AG08396 (cell line): Measurements from ENCODE around the gene ZDHHC11B.
"Not testable (repeated sequence)": the region's sequence is repeated elsewhere in the genome, so short reads cannot be mapped to it uniquely, and the experiment has no call there.

ENCODE experiments used
- DNase-seq: peaks from one replicate; pipeline ENCODE4 v3.0.0; 2012; ENCODE audit warnings: low spot score, mixed read lengths

ZDHHC11B gene

GRCh38 chr5:685262-686171, 99.0 kb downstream of the ZDHHC11B start:
- no peak for DNase-seq

DNA sequence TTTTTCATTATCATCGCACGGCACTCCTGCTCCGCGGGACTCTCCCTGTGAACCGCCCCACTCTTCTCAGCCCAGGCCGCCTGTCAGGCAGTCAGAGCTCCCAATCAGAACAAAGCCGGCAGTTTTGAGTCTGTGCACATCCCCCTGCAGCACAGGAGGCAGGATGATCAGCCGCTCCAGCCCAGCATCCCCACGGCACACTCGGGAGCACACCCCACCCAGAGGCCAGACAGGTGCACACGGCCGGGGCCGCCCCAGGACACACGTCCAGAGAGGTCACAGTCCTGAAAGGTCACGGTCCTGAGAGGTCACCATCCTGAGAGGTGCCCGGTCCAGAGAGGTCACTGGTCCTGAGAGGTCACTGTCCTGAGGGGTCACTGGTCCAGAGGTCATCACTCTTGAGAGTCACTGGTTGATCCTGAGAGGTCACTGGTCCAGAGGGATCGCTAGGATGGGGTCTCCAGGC, 99.7 kb downstream of the ZDHHC11B start:
- no peak for DNase-seq

DNA sequence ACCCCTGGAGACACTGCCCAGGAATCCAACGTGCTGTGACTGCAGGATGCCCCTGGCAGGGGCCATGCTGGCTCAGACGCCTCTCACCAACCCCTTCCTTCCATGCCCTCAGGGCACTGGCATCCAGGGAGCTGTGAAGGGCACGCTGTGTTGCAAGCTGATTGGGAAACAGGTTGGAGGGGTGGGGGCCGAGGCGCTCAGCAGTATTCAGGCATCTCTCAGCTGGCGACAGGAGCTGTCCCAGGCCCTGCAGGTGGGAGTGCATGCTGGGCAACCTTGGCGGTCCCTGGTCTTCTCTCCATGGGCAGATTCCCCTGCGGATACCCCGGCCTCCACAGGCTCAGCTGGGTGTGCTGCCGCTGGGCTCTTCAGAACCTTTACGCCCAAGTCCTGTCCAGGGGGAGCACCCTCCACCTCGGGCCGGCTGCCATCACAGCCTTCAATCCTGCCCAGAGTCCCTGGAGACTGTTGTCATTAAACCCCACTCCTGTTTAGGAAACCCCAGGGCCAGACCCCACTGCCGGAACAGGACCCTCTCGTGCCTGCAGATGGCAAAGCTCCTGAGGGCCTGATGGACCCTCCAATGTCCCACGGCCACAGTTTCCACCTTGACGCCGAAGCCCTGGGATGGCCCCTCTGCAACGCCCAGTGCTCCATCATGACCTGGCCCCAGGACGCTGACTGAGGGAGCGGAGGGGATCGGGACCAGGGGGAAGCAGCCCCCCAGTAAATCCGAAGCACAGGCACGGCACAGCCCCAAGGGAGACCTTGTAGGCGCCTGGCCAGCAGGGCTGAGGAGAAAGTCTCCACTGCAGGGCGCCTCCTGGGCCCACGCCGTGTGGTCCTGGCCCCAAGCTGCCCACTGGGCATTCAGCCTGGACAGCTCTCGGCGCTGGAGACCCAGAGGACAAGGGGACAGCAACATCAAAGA, 100.7 kb downstream of the ZDHHC11B start:
- no peak for DNase-seq

DNA sequence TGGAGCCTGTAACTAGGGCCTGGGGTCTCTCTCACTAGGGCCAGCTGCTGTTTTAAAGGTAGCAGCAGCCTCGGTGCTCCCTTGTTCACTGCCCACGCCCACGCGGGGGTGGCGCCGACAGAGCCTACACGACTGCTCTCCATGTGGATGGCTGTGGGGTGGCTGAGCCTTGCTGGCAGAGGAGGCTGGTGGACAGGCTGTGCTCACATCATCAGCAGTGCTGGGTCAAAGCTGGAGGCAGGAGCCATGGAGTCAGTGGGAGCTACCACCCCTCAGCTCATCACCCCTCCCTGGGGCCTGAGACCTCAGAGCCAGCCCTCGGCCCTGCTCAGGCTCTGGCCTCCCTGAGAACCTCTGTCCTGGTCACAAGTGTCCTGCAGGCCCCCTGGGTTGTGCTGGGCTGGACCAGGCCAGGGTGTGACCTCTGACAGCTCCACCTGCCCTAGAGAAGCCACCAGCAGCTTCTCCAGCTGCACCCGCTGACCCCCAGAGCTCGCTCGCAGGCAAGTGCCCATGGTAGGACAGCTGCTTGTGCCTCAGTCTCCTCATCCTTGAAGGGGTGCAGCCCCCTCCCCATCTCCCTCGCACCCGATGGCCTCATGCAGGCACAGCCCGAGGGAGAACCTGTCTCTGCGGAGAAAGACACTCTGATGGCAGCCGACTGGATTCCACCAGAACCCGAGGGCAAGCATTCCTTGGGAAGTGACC, 101.7 kb downstream of the ZDHHC11B start:
- not testable (repeated sequence) for DNase-seq

- not testable (repeated sequence) for DNase-seq
Observed at GRCh38 chr5:682216-682615, 102.3 kb downstream of the ZDHHC11B start.

DNA sequence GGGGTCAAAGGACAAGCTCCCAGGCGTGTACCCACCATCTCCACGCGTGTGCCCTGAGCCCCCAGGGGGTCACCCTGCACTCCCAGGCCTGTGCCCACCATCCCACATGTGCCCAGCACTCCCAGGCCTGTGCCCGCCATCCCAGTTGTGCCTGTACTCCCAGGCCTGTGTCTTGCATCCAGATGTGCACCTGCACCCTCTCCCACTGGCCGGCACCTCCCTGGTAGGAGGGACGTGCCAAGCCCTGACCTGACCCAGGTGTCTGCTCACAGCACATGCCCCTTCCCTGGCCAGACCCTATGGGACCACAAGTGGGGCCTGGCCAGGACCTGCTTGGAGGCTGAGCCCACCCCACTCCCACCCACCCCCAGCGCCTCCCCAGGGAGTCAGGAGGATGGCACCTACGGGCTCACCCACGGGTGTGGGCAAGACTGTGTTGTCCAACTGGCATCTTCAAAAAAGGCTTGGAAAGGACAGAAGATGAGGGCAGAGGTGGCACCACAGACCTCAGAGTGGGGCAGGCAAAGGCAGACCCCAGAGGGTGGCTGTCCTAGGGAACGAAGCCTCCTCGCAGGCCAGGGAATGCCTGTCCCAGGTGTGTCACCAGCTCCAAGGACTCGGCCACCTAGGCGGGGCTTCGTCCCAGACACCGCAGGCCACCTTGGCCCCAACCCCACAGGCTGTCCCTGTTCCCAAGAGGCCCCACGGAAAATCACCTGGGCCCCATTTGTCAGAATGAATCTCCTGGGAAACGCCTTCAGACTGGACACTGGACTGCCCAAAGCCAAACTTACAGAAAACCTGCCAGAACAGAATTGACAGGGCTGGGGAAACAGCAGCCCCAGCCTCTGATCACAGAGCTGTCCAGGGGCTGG, 103.0 kb downstream of the ZDHHC11B start:
- not testable (repeated sequence) for DNase-seq

DNA sequence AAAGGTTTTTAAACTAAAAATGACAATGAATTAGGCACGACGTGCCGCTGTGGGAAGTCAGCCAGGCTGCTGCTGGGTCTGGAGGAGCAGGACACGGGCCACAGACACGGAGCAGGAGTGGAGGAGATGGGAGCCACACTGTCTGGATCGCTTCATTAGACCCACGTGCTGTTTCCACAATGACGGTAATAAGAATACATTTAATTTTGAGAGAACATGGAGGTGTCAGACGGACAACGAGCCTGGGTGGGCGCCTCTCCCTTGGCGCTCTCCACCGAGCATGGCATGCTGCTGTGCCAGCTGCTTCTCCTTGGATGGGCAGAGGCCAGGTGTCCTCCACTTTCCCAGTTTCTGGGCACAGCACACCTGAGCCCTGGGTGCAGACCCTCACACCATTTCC, 103.7 kb downstream of the ZDHHC11B start:
- not testable (repeated sequence) for DNase-seq

GRCh38 chr5:680118-680795, 104.3 kb downstream of the ZDHHC11B start:
- not testable (repeated sequence) for DNase-seq

DNA sequence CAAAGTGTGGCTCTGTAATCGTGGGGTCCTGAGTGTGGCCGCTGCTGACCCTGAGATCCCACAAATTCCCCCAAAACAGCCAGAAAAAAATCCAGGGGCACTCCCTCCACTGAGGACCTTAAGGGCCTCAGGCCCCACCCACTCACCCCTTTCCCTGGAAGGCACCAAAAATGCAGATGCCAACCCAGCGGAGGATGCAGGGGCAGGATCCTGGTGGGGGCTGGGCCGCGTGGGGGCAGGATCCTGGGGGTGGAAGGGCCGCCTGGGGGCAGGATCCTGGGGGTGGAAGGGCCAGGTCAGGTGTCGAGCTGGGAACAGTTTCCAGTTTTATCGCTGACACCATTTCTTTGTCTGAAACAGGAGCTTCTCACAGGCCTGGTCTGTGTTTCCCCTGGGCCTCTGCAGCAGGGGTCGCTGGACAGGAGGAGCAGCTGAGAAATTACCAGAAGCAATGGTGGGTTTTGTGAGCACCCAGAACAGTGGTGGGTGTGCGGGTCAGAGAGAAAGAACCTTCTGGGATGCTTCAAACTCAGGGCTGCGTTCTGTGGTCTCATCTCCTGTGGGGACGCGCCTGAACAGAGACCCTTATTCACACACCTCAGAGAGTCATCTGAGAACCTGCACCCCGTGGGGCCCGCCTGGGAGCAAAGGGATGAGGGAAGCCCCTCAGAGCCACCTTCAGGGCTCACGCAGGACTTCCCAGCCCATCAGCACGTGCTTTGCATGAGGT, 105.2 kb downstream of the ZDHHC11B start:
- DNase-seq = not testable (repeated sequence)

DNA sequence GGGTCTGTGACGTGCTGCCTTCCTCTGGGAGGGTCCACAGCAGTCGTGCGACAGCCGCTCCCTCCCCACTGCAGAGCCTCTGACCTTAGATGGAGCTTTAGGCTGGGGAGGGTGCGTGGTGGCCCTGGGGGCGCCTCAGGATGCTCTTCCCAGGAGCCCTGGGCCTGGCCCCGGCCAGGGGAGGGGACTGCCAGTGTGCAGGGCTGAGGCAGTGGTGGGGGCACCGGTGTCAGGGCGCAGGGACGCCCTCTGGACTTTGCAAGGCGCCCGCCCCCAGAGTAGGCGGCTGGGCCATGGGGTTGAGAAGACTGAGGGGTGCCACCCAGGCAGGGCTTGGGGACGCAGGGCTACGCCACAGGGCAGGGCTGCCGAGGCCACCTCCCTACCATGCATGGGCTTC, 106.0 kb downstream of the ZDHHC11B start:
- DNase-seq = not testable (repeated sequence)

DNA sequence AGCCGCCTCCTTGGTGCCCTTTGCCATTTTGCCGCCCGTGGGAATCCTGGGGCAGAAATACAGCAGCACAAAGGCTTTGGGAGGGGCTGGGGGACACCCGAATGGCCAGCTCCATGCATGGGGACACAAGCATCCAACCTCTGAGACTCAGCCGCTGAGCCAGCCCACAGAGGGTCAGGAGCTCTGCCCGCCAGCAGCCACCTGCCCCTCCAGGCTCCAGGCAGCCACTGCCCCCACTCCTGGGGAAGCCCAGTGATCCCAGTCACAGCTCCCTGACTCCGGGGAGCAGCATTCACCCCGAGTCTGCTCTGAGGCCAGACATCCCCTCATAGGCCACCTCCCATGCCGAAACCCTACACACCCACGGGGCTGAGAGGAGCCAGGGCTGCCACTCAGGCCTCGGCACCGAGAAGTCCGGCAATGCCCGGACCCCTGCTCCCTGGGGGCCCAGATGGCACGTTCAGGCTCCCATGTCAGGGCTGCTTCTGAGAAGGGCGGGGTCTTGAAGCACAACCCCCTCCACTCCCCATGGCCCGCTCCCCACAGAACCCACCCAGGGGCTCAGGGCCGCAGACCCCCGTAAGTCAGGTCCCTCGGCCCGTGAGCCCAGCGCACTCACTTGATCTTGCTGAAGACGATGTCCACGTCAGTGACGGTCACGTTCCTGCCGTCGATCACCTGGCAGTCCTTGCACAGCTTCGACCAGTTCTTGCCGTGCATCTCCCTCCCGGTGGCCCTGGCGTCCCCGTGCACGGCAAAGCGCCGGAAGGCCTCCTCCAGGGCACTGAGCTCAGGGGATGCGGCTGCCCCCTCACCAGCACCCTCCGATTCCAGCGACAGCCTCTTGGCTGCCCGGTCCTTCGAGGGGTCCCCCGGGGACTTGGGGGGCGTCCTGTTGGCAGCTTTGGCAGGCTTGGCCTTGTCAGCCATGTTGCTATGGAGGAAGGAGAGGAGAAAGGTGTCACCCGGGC, 107.1 kb downstream of the ZDHHC11B start:
- no peak for DNase-seq

DNA sequence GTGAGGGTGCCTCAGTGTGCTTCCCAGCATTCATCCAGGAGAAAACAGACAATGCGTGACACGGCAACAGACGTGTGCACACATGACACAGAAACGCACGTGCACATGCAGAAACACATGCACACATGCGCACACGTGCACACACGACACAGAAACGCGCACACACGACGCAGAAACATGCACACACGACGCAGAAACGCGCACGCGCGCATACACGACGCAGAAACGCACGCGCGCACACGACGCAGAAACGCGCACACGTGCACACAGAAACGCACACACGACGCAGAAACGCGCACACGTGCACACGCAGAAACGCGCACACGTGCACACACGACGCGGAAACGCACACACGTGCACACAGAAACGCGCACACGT, 107.8 kb downstream of the ZDHHC11B start:
- DNase-seq = no peak

DNA sequence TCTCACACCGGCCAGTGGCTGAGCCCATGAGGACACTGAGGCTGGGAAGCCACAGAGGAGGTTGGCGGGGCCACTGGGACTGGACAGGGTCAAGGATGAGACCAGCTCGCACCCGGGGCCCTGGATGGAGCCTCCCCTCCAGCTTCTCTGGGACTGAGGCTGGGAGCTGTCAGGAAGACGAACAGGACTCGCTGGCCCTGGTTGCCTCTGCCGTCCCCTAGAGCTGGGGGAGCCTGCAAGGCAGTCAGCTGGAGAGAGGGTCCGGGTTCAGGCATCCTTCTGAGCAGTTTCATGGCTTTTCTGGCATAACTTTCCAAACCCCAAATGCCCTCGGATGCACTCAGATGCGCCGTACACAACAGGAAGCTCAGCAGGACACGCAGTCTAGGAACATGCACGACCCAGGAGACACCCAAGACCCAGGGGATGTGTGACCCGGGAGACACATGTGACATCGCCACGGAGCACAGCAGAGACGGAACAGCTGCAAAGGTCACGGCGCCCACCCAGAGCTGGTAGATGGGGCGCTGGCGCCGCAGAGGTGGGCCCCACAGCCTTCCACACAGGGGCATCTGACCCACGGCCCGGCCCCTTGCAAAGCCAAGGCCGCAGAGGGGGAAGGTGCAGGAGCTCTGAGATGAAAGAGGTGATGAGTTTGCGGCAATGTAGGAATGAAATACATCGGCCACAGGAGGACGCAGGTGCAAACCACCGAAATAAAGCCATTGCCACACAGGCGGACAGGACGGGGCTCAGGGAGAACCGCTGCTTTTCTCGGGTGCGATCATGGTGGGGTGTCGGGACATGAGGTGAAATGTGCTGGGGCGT, 108.4 kb downstream of the ZDHHC11B start:
- no peak for DNase-seq

- no peak for DNase-seq
Observed at GRCh38 chr5:675111-675870, 109.2 kb downstream of the ZDHHC11B start.

DNA sequence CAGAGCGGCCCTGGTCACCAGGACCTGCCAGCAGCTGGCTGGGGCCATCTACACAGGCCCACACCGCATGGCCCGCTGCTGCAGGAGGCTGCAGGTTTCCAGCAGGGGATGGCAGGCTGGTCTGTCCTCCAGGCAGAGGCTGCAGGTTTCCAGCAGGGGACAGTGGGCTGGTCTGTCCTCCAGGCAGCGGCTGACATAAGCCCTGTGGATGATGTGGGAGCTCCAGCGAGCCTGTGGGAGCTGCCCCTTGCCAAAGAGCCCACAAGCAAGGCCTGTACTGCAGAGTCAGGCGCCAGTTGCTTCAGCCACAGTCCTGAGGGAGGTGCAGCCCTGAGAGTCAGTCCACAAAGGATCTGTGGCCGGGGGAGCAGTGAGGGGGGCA, 109.9 kb downstream of the ZDHHC11B start:
- DNase-seq = no peak

DNA sequence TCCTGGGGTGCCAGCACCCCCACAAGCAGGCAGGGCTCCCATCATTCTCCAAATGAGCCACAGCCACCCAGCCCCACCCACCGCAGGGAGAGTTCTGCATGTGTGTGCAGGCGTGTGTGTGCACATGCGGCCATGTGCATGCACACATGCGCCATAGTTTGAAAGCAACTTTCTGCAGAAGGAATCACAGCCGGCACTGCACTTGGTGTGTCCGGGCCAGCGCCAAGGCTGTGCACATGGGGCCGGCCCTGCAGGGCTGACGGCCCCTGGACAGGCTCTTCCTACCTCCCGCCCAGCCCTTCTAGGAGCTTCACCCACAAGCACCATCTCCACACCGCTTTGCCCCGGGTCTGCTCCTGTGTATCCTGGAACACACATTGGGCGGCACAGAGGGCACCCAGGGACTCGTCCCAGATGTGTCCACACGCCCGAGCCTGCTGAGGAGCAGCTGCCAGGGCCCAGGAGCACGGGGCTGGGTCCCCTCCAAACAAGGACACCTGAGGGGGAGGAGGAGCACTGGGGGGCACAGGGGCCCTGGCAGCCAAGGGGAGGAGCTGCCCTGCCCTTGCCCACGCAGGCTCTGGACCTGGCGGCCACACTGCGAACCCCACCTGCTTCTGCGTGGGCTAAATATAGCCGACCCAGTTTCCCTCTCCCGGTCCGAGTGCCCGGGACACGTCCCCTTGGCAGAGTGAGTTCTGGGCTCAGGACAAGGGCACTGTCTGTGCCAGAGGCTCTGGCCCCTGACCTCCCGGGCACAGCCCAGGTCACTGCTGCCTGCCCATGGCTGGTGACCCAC, 110.5 kb downstream of the ZDHHC11B start:
- no peak for DNase-seq
